IPS-15b (cell line): ENCODE measurements around the gene FAM114A2.

ENCODE experiments used
- H3K27me3 ChIP-seq: one replicate; pipeline ENCODE4 v1.6.1; 2013; ENCODE audit warnings: low read length; ENCODE audit not compliant: control insufficient read depth, insufficient read depth
- H3K36me3 ChIP-seq: one replicate; pipeline ENCODE4 v1.6.1; 2013; ENCODE audit warnings: low read length; ENCODE audit not compliant: control insufficient read depth, insufficient read depth
- H3K4me1 ChIP-seq: one replicate; pipeline ENCODE4 v1.6.1; 2013; ENCODE audit warnings: mild to moderate bottlenecking, low read length; ENCODE audit not compliant: control insufficient read depth, insufficient read depth
- H3K4me3 ChIP-seq: one replicate; pipeline ENCODE4 v1.5.1; 2013; ENCODE audit warnings: low read depth, low read length
- H3K9ac ChIP-seq: one replicate; pipeline ENCODE4 v1.6.1; 2013; ENCODE audit warnings: low read depth, mild to moderate bottlenecking, low read length
- H3K9me3 ChIP-seq: one replicate; pipeline ENCODE4 v1.6.1; 2013; ENCODE audit warnings: mild to moderate bottlenecking, low read length; ENCODE audit not compliant: control insufficient read depth, insufficient read depth

Gene FAM114A2

DNA sequence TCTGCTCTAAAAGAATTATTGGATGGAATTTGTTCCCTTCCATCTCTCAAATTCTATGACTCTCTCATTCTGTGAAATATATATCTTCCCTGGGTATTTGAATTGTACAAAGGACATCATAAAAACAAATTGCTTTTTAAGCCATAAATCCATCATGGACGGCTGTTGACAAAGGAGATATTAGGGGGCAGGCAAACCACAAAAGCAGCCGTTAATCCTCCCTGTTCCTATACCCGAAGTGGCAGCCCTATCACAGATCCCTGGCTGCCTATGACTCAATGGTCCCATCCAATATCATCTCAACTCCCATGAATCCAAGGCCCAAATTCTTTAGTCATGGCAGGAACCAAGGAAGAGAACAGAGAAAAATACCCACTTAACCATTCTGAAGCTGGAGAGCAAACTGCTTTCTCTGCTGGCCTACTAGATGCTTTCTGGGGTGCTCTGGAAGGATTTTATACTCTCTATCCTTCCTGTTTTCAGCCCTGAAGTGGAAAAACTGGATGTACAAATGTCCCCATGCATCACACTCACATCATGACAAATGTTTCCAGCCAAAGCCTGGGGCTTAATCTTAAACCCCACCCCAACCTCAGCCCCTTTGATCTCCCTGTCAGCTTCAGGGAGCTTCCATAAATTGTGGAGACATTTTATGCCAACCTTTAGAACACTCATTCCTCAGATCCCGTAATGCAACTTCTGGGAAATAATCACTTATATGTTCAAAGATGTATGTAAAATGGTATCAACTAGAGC, 59.5 kb downstream of the FAM114A2 start:
- Histone ChIP-seq H3K36me3 (no peaks in the 10 kb centered on the region), H3K9ac (no peak overlapping the region), H3K9me3 (no peaks in the 10 kb centered on the region), H3K4me1 (no peaks in the 10 kb centered on the region), H3K27me3 (no peaks in the 10 kb centered on the region), H3K4me3 (no peak overlapping the region)

DNA sequence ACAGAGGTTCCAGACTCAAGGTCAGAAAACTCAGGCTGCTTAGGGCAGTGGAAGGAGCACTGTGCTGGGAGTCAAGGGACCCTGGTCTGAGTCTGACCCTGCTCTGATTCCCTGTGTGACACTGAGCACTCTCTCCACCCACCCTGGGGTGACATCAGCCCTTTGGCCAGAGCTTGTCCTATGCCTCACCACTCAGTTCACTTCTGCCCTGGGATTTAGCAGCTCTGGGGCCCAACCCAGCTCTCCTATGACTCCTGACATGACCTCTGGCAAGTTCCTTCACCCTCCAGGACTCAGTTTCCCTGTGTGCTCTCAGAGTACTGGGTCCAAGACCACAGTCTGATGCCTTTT, 63.9 kb downstream of the FAM114A2 start:
- Histone ChIP-seq H3K27me3 (no peaks in the 10 kb centered on the region), H3K4me1 (no peaks in the 10 kb centered on the region), H3K4me3 (no peak overlapping the region), H3K36me3 (no peaks in the 10 kb centered on the region), H3K9me3 (no peaks in the 10 kb centered on the region), H3K9ac (no peak overlapping the region)

DNA sequence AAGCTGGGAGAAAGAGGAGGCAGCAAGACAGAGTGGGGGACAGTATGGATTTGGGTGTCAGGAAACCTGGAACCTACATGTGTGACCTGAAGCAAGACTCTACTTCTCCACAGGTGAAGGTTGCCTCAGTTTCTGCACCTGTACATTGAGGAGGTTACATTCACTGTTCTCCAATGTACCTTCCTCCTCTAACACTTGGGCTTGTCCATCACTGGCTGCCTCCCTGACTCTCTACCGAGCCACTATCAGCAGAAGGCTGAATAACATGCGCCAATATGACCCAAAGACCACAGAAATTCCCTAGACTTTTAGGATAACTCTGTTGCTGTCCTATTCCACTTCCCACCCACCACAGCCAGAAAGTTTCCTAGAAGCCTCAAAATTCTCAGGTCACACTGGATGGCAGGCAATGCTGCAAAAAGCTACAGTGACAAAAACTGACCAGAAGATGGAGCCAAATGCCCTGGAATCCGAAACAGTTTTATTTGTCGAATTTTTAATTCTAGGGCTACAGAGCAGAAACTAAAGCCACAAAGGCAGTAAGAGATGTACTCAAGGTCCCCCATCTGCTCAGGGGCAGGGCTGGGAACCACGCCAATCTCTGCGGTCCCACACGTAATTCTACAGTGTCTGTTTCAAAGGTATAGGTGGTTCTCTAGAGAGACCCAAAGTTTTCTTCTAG, 64.4 kb downstream of the FAM114A2 start:
- H3K9me3 ChIP-seq = no peaks in the 10 kb centered on the region
- H3K9ac ChIP-seq = no peak overlapping the region
- H3K4me1 ChIP-seq = no peaks in the 10 kb centered on the region
- H3K36me3 ChIP-seq = no peaks in the 10 kb centered on the region
- no peaks in the 10 kb centered on the region for H3K27me3 ChIP-seq
- H3K4me3 ChIP-seq = no peak overlapping the region

DNA sequence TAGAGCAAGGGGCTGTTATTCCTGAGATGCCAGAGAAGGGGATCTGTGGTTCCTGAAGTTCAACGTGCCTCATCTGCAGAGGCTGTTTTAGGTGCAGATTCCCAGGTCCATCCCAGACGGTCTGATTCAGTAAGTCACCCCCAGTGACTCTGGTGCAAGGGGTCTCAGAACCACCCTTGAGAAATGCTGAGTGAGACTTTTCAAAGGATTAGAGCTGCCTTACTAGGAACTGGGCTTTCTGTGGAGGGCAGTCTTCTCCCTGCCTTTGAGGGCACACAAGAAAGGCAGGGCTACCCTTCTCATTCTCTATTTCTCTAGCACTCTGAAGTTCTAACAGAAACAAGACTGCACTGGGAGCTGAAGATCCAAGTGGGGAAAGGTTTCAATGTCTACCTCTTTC, 66.5 kb downstream of the FAM114A2 start:
- Histone ChIP-seq H3K27me3 (no peaks in the 10 kb centered on the region), H3K9ac (no peak overlapping the region), H3K9me3 (no peaks in the 10 kb centered on the region), H3K4me1 (no peaks in the 10 kb centered on the region), H3K36me3 (no peaks in the 10 kb centered on the region), H3K4me3 (no peak overlapping the region)

DNA sequence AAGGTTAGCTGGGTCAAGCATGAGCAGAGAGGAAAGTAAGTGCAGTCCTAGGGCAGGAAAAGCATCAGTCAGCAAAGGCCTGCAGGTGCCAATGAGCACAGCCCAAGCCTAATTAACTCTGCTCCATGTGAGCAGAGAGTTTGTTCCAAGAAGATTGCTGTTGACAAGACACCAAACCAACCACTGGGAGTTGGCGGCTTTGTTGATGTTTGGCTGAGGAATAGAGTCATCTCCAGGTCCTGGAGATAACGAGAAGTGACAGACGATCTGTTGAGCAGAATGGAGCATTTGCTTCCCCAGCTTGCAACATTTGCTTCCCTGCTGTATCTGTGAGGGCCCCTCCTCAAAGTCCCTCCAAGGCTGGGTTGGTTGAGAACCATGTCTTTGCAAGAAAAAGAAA, 68.2 kb downstream of the FAM114A2 start:
- no peak overlapping the region for H3K4me3 ChIP-seq
- H3K9me3 ChIP-seq = no peaks in the 10 kb centered on the region
- no peaks in the 10 kb centered on the region for H3K27me3 ChIP-seq
- H3K4me1 ChIP-seq = no peaks in the 10 kb centered on the region
- H3K36me3 ChIP-seq = no peaks in the 10 kb centered on the region
- H3K9ac ChIP-seq = no peak overlapping the region

DNA sequence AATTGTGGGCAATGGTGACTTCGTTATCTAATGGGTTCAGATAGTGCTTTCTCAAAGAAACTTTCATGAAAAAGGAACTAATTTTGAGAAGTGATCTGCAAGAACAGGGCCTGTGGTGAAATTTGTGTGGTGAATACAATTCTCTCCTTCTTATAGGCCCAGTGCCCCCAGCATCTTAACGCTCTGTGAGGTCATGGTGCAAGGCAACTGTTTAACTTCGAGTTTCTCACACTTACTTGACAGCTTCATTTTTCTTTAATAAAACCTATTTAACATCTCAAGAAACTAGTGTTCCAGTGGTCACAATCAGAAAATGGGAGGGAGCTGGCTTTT, 69.2 kb downstream of the FAM114A2 start:
- Histone ChIP-seq H3K36me3 (no peaks in the 10 kb centered on the region), H3K4me1 (peaks cover 4% of the 10 kb centered on the region), H3K4me3 (no peak overlapping the region), H3K9me3 (no peaks in the 10 kb centered on the region), H3K27me3 (no peaks in the 10 kb centered on the region), H3K9ac (no peak overlapping the region)

DNA sequence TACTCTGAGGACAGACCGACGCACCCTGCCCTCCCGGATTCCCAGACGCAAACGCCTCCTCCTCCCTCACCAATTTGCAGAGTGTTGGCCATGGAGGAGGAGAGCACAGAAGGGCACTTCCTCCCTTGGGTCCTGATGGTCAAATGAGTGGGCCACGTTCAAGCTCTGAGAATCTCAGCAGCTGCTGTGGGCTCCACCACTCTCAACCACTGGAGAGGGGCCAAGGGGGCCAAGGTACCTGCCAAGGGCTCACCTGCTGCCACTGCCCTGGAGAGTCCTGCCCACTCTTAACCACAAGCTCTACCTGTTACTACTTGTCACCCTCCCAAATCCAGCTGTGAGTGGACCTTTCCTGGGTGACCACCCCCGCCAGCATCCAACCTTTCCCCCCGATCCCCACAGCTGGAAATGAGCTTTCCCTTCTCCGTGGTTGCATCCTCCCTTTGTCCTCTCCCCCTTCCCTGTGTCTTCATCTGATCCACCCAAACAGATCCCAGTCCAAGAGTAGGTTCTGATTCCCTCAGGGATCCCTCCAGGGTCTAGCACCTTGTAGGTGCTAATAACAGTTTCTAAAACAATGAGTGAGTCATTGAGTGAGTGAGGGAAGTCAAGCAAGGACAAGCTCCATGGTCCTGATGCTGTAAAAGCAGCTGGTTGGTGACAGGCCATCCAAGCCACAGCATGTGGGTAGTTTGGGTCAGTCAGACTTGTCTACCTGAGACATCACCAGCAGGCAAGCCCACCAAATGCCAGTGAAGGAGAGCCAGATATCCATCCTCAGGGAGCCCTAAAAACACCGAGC, 69.7 kb downstream of the FAM114A2 start:
- no peaks in the 10 kb centered on the region for H3K36me3 ChIP-seq
- no peaks in the 10 kb centered on the region for H3K27me3 ChIP-seq

DNA sequence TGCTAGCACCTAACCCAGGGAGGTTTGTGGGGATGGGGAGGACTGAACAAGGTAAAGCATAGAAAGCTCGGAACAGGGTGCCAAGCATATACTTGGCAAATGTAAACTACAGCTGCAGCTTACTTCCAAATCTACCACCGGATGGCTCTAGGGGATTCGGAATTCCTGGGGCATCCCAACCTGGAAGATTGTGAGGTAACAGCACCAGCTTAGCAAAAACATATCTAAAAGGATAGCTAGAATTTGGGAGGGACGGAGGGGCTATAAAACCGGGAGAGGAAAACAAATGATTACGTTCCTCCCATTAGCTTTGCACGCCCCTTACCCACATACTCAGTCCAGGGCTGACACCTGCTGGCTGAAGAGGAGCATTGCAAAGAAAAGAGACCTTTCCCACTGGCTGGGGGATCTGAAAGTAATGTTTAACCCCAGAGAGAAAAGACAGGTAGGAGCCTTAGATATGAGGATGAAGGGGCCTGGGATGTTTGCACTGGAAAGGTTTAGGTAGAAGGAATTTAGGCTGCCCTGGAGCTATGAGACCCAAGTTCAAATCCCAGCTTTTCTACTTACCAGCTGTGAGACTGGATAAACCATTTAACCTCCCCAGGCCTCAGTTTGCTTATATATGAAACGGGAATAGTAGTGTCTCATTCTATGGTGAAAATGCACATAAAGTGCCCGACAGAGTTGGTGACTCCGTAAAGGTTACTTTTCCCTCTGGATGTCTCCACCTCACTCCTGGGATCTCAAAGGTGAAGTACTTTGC, 73.6 kb downstream of the FAM114A2 start:
- Histone ChIP-seq H3K4me3 (peak overlapping the region; percentile 62), H3K9me3 (no peaks in the 10 kb centered on the region), H3K4me1 (peaks cover 10% of the 10 kb centered on the region), H3K36me3 (no peaks in the 10 kb centered on the region), H3K27me3 (no peaks in the 10 kb centered on the region), H3K9ac (no peak overlapping the region)

More for the DNA sequence above, 69.7 kb downstream of the FAM114A2 start:
- Histone ChIP-seq H3K9ac (no peak overlapping the region), H3K4me1 (peaks cover 8% of the 10 kb centered on the region), H3K4me3 (no peak overlapping the region), H3K9me3 (no peaks in the 10 kb centered on the region)

DNA sequence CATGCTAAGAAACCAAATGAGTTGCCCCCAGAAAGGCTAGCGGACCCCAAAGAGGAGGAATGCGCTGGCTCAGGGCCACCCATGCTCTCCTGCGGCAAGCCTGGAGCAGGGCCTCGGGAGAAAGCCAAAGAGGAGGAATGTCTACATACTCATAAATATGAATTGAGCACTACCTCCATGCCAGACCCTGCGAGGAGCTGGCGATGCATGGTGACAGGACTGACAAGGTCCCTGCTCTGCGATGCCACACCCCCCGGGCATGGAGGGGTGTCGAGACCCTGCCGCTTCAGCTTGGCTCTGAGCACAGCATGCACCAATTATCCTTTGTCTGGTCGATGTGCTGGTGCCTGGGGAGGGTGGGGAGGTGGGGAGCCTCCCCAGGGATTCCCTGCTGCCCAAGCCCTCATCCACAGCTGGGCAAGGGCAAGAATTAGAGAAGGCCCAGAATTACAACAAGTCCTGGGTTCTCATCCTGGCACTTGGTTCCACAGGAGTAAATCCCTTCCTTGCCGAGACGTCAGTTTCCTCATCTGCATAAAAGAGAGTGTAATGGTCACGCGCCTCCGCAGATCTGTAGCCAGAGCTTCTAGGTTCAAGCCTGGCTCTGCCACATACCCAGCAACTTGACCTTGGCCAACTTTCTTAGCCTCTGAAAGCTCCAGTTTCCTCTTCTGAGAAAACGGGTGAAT, 74.4 kb downstream of the FAM114A2 start:
- Histone ChIP-seq H3K4me3 (peak overlapping the region; percentile 62), H3K4me1 (peaks cover 16% of the 10 kb centered on the region), H3K36me3 (no peaks in the 10 kb centered on the region), H3K9me3 (no peaks in the 10 kb centered on the region), H3K27me3 (no peaks in the 10 kb centered on the region), H3K9ac (no peak overlapping the region)

DNA sequence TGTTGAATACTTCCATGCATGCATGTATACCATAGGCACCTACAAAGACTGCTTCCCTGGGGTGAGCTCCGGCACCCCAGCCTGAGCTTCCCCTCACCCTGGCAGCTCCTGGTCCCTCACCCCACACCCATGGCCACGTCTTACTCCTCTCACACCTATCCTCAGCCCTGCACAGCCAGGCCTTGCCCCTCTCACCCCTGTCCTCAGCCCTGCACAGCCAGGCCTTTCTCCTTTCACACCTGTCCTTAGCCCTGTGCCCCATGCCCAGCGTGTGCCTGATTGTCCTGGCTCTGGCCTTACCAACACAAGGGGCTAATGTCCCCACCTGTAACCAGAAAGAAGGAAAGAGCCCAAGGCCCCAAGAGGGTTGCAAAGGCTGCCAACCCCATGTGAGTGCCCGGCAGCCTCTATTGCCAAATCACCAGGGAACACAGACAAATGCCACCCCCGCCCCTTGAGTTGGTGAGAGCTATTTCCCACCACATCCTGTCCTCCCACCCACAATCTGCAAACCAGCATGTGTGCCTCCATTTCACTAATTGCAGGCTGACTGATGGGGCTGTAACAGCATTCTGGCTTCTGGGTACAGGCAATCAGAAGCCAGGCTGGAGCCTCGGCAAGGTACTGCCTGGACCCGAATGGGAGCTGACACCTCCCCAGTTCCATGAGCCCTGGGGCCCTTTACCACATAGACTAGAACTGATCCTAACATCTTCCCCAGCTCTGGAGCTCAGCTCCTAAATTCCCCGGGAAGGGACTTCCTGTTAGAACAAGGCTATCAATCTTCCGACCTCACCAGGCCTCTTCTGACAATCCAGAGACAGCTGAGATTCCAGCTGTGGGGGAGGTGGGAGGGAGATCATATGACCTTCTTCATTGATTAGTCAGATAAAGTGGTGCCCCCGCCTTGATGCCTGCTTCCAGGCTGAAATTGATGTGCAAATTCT, 78.2 kb downstream of the FAM114A2 start:
- H3K4me1 ChIP-seq = peaks cover 21% of the 10 kb centered on the region
- no peak overlapping the region for H3K4me3 ChIP-seq
- H3K36me3 ChIP-seq = no peaks in the 10 kb centered on the region
- no peaks in the 10 kb centered on the region for H3K27me3 ChIP-seq
- H3K9me3 ChIP-seq = no peaks in the 10 kb centered on the region
- no peak overlapping the region for H3K9ac ChIP-seq
